Common myeloid progenitor, CD34-positive (primary cell): ENCODE data around the gene TMSB15A. TPM values are rescaled to one million over a fixed set of nuclear protein-coding genes. Genes with fewer than 3 reads are reported as not detected.
"Not testable (repeated sequence)": the region's sequence is repeated elsewhere in the genome, so short reads cannot be mapped to it uniquely, and the experiment has no call there.

Source experiments
- CTCF ChIA-PET: fragments of 350-600 bp; sonication (Branson Sonifier 250); formaldehyde crosslinking; loops from one replicate; lab custom pipeline; 2021; ENCODE audit warnings: antibody characterized with exemption; lab: Charles Lee
- POLR2A ChIA-PET: fragments of 350-600 bp; sonication (Branson Sonifier 250); formaldehyde crosslinking; loops from one replicate; lab custom pipeline; 2021; ENCODE audit warnings: antibody characterized with exemption; lab: Charles Lee
- DNase-seq, 3 donors: peaks; one replicate each; pipeline versions ENCODE4 v3.0.0 to v3.0.0-alpha.2; 2013
- H3K27ac ChIP-seq, 2 experiments: 1 replicate in 1 of 2; 2 replicates in 1 of 2; pipeline ENCODE4 v1.7.0; 2013; ENCODE audit warnings: inconsistent platforms in 2 of 2, low read length in 2 of 2, mild to moderate bottlenecking in 2 of 2, low read depth in 1 of 2, moderate library complexity in 1 of 2; ENCODE audit not compliant: severe bottlenecking in 2 of 2, insufficient read depth in 1 of 2, poor library complexity in 1 of 2
- H3K27me3 ChIP-seq, 5 experiments: replicated peaks in 2 of 5; 1 replicate in 3 of 5; 2 replicates in 2 of 5; pipeline versions ENCODE4 v1.6.1 to v1.7.0; 2013; ENCODE audit warnings: low read length in 4 of 5, mild to moderate bottlenecking in 2 of 5, moderate library complexity in 2 of 5, inconsistent platforms in 1 of 5; ENCODE audit not compliant: insufficient read depth in 5 of 5, control insufficient read depth in 4 of 5
- H3K36me3 ChIP-seq, 4 experiments: 1 replicate in 2 of 4; 2 replicates in 2 of 4; pipeline versions ENCODE4 v1.6.1 to v1.7.0; 2013; ENCODE audit warnings: low read length in 3 of 4, control low read depth in 1 of 4, mild to moderate bottlenecking in 1 of 4; ENCODE audit not compliant: control insufficient read depth in 4 of 4, insufficient read depth in 4 of 4
- H3K4me1 ChIP-seq, 4 experiments: 1 replicate in 3 of 4; 2 replicates in 1 of 4; pipeline versions ENCODE4 v1.6.1 to v1.7.1; 2013; ENCODE audit warnings: low read length in 3 of 4, mild to moderate bottlenecking in 3 of 4, control low read depth in 1 of 4, inconsistent platforms in 1 of 4, moderate library complexity in 1 of 4; ENCODE audit not compliant: control insufficient read depth in 4 of 4, insufficient read depth in 4 of 4; ENCODE audit errors: control extremely low read depth in 1 of 4
- H3K4me3 ChIP-seq, 7 experiments: 1 replicate in 4 of 7; 2 replicates in 3 of 7; pipeline versions ENCODE4 v1.5.1 to v1.7.0; 2013; ENCODE audit warnings: mild to moderate bottlenecking in 7 of 7, low read length in 6 of 7, moderate library complexity in 6 of 7, inconsistent platforms in 2 of 7, low read depth in 2 of 7, control low read depth in 1 of 7; ENCODE audit not compliant: insufficient read depth in 4 of 7, control insufficient read depth in 1 of 7; ENCODE audit errors: extremely low read depth in 1 of 7
- H3K9me3 ChIP-seq, 5 experiments: 1 replicate in 4 of 5; 2 replicates in 1 of 5; pipeline versions ENCODE4 v1.6.1 to v1.7.1; 2013; ENCODE audit warnings: low read length in 4 of 5, mild to moderate bottlenecking in 2 of 5, inconsistent platforms in 1 of 5, low read depth in 1 of 5, moderate library complexity in 1 of 5; ENCODE audit not compliant: control insufficient read depth in 4 of 5, insufficient read depth in 2 of 5; ENCODE audit errors: control extremely low read depth in 1 of 5
- WGBS: methylation state at CpG from one replicate; pipeline ENCODE4 v1.1.5; 2013; ENCODE audit not compliant: insufficient coverage; 5-methylcytosine and 5-hydroxymethylcytosine counted together
- polyA plus RNA-seq: library from polyadenylated mRNA; unstranded; fragments of 120-200 nt; gene quantifications from one replicate; pipeline ENCODE4 v1.2.1, GENCODE V29; 2013

Gene TMSB15A
- polyA plus RNA-seq: 1.0 TPM

- DNase-seq: peak; percentile 9 to 54 (median 44)
- Histone ChIP-seq H3K9me3 (no peaks in the 10 kb centered on the region), H3K27me3 (peaks cover 0 to 20% (median 8%) of the 10 kb centered on the region in 5 experiments), H3K36me3 (no peaks in the 10 kb centered on the region), H3K4me3 (peak within 1 kb of the TSS in 6 of 7 experiments; percentile 24 to 68 (median 49)), H3K27ac (no peak within 1 kb of the TSS), H3K4me1 (peaks cover 0 to 12% (median 5%) of the 10 kb centered on the region in 4 experiments)
- POLR2A ChIA-PET: no interaction called here
- CTCF ChIA-PET: interaction anchor here (0.5 kb wide), 1 partner anchor 25 kb away, joined by 3 read pairs; no protein-coding TSS in a partner anchor
- 39% methylated on average over 42 of the region's 62 CpGs for WGBS
Measured at GRCh38 chrX:102515975-102516941, at the start of gene TMSB15A. Gene TMSB15A (minus strand): TSS chrX:102516739.

GRCh38 chrX:102560423-102561068, 44.0 kb upstream of the TMSB15A start:
- ChIA-PET CTCF (no interaction called here), POLR2A (no interaction called here)
- 50% methylated on average over 1 of the region's 2 CpGs for WGBS

GRCh38 chrX:102558607-102559006, 42.1 kb upstream of the TMSB15A start:
- POLR2A ChIA-PET: no interaction called here

More at GRCh38 chrX:102560423-102561068, 44.0 kb upstream of the TMSB15A start:
- Histone ChIP-seq H3K36me3 (no peaks in the 10 kb centered on the region), H3K27ac (no peak overlapping the region), H3K27me3 (peaks cover 0 to 3% (median 0%) of the 10 kb centered on the region in 5 experiments), H3K9me3 (no peaks in the 10 kb centered on the region), H3K4me3 (no peak overlapping the region), H3K4me1 (no peaks in the 10 kb centered on the region)
- no peak for DNase-seq

GRCh38 chrX:102548231-102548630, 31.7 kb upstream of the TMSB15A start:
- 86% methylated on average over 21 of the region's 23 CpGs for WGBS
- DNase-seq: no peak

More at GRCh38 chrX:102558607-102559006, 42.1 kb upstream of the TMSB15A start:
- Histone ChIP-seq H3K4me3 (no peak overlapping the region), H3K27me3 (peaks cover 0 to 3% (median 0%) of the 10 kb centered on the region in 5 experiments), H3K9me3 (no peaks in the 10 kb centered on the region), H3K4me1 (no peaks in the 10 kb centered on the region), H3K27ac (no peak overlapping the region), H3K36me3 (no peaks in the 10 kb centered on the region)
- WGBS: 71% methylated on average over 1 of the region's 2 CpGs
- CTCF ChIA-PET: no interaction called here
- DNase-seq: no peak

GRCh38 chrX:102546828-102547493, 30.4 kb upstream of the TMSB15A start:
- 40% methylated on average over 29 of the region's 35 CpGs for WGBS
- ChIA-PET CTCF (no interaction called here), POLR2A (no interaction called here)
- Histone ChIP-seq H3K27ac (no peak overlapping the region), H3K36me3 (no peaks in the 10 kb centered on the region), H3K9me3 (no peaks in the 10 kb centered on the region), H3K4me1 (no peaks in the 10 kb centered on the region), H3K27me3 (peaks cover 0 to 16% (median 2%) of the 10 kb centered on the region in 5 experiments), H3K4me3 (peak overlapping the region in 6 of 7 experiments; percentile 37 to 81 (median 60))
- DNase-seq: peak in 2 of 3 donors; percentile 37 to 56

More at GRCh38 chrX:102548231-102548630, 31.7 kb upstream of the TMSB15A start:
- Histone ChIP-seq H3K4me3 (no peak overlapping the region), H3K27ac (no peak overlapping the region), H3K9me3 (no peaks in the 10 kb centered on the region), H3K4me1 (no peaks in the 10 kb centered on the region), H3K36me3 (no peaks in the 10 kb centered on the region), H3K27me3 (peaks cover 0 to 16% (median 2%) of the 10 kb centered on the region in 5 experiments)
- POLR2A ChIA-PET: no interaction called here
- CTCF ChIA-PET: no interaction called here

- CTCF ChIA-PET, H3K4me3 ChIP-seq, DNase-seq, H3K27ac ChIP-seq, H3K4me1 ChIP-seq, POLR2A ChIA-PET, H3K36me3 ChIP-seq, H3K9me3 ChIP-seq: not testable (repeated sequence)
- H3K27me3 ChIP-seq: peaks cover 0 to 16% (median 2%) of the 10 kb centered on the region in 5 experiments
- WGBS: 68% methylated on average over 2 of the region's 5 CpGs
Measured at GRCh38 chrX:102546175-102546574, 29.6 kb upstream of the TMSB15A start.
